ENCODE measurements around the gene YY1AP1. TPM values are rescaled to one million over a fixed set of nuclear protein-coding genes. Genes with fewer than 3 reads are reported as not detected.

YY1AP1 gene
- total and polyA plus RNA-seq, 2 experiments from 2014 or later, result 27.6 to 43.2 TPM

DNA sequence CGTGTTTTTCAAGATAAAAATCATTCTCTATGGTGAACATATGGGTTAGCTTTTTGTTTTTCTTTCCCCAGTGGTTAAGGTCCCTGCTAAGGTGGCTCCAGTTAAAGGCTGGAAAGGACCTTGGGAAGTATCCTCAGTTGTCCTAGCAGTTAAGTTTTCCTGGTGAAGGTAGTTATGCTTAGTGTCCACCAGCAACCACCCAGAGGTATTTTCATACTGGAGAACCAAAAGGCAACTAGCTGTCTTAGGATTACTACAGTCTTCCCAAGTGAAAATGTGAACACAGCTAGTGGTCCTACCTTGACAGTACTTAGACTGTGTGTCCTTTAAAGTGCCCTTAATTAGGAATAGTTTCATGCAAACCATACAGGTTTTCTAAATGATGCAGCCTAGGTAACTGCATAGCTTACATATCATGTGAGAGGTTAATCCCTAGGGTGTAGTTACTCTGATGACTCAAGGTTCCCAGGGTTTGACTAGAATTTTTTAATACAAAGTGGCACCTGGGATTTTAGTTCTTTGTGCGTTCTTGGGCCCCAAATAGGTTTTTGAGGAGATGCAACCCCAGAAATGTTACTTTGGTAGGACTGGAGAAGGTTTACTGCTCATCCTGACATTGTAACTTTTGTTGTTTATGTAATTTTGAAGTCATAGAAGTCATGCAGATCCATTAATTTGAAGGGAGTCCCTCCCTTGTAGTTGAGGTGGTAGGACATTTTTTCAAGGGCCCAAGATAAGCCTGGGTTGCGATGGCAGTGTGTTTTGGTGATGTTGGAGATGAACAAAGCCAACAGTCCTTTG lies 36.5 kb downstream of the YY1AP1 start:
- H2AFZ ChIP-seq, result no peak overlapping the region
- H3K4me3 ChIP-seq, result no peak overlapping the region
- peak overlapping the region; percentile 35 for H3K27ac ChIP-seq
- no peak overlapping the region for H3K4me2 ChIP-seq
- H3K9me3 ChIP-seq (ENCODE audit: low read depth), result no peaks in the 10 kb centered on the region
- WGBS (ENCODE audit: low lambda C conversion rate, missing lambda C conversion rate), result 77% methylated on average over 3 of the region's 3 CpGs
- no peaks in the 10 kb centered on the region for H3K27me3 ChIP-seq
- no peaks in the 10 kb centered on the region for H4K20me1 ChIP-seq (ENCODE audit: insufficient read depth, poor library complexity, severe bottlenecking)
- peaks cover 3% of the 10 kb centered on the region for H3K4me1 ChIP-seq (ENCODE audit: insufficient read depth)
- TF ChIP-seq EZH2 (IDR thresholded peaks at IDR 0.05; ENCODE audit: borderline replicate concordance) (no peak), EZH2phosphoT487 (IDR thresholded peaks at IDR 0.05; ENCODE audit: low read depth, severe bottlenecking, unreplicated experiment) (no peak)
- TF ChIP-seq, protein P1, sequence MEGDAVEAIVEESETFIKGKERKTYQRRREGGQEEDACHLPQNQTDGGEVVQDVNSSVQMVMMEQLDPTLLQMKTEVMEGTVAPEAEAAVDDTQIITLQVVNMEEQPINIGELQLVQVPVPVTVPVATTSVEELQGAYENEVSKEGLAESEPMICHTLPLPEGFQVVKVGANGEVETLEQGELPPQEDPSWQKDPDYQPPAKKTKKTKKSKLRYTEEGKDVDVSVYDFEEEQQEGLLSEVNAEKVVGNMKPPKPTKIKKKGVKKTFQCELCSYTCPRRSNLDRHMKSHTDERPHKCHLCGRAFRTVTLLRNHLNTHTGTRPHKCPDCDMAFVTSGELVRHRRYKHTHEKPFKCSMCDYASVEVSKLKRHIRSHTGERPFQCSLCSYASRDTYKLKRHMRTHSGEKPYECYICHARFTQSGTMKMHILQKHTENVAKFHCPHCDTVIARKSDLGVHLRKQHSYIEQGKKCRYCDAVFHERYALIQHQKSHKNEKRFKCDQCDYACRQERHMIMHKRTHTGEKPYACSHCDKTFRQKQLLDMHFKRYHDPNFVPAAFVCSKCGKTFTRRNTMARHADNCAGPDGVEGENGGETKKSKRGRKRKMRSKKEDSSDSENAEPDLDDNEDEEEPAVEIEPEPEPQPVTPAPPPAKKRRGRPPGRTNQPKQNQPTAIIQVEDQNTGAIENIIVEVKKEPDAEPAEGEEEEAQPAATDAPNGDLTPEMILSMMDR (IDR thresholded peaks at IDR 0.05; ENCODE audit: poor library complexity), result no peak
- no peaks in the 10 kb centered on the region for H3K9me2 ChIP-seq (replicated peaks; ENCODE audit: insufficient read depth)
- H3K79me2 ChIP-seq, result no peaks in the 10 kb centered on the region
- DNase-seq (ENCODE audit: low spot score), result no peak
- no peaks in the 10 kb centered on the region for H3K36me3 ChIP-seq (replicated peaks; ENCODE audit: insufficient read depth, low read depth)

DNA sequence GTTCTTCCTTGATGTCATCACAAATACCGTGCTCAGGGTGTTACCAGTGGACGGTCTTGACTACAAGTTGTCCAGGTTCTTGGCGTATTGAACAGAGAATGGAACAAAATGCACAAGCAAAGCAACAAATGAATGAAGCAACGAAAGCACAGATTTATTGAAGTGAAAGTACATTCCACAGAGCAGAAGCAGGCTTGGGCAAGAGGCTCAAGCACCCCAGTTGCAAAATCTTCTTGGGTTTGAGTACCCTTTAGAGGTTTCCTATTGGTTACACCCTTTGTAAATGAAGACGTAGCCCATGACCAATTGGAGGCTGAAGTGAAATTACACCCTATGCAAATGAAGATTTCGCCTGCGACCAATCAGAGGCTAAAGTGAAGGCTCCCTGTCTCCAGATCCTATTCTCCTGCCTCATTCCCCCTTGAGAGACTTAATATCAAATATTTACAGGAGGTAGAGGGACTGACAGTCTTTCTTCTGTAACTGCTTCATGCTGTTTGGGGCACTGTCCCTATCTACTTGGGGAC lies 38.3 kb downstream of the YY1AP1 start:
- WGBS (ENCODE audit: low lambda C conversion rate, missing lambda C conversion rate), result 96% methylated on average over 7 of the region's 7 CpGs
- Histone ChIP-seq H4K20me1 (ENCODE audit: insufficient read depth, poor library complexity, severe bottlenecking) (no peaks in the 10 kb centered on the region), H3K4me1 (ENCODE audit: insufficient read depth) (peaks cover 3% of the 10 kb centered on the region), H3K9me3 (ENCODE audit: low read depth) (no peaks in the 10 kb centered on the region), H3K36me3 (replicated peaks; ENCODE audit: insufficient read depth, low read depth) (no peaks in the 10 kb centered on the region), H3K4me2 (no peak overlapping the region), H3K4me3 (no peak overlapping the region), H3K27ac (no peak overlapping the region), H3K27me3 (no peaks in the 10 kb centered on the region), H3K9me2 (replicated peaks; ENCODE audit: insufficient read depth) (no peaks in the 10 kb centered on the region), H2AFZ (no peak overlapping the region), H3K79me2 (no peaks in the 10 kb centered on the region)
- TF ChIP-seq EZH2phosphoT487 (IDR thresholded peaks at IDR 0.05; ENCODE audit: low read depth, severe bottlenecking, unreplicated experiment), result no peak
- no peak for TF ChIP-seq EZH2 (IDR thresholded peaks at IDR 0.05; ENCODE audit: borderline replicate concordance)
- TF ChIP-seq, protein P1 (IDR thresholded peaks at IDR 0.05; ENCODE audit: poor library complexity), result no peak
- DNase-seq (ENCODE audit: low spot score), result no peak

DNA sequence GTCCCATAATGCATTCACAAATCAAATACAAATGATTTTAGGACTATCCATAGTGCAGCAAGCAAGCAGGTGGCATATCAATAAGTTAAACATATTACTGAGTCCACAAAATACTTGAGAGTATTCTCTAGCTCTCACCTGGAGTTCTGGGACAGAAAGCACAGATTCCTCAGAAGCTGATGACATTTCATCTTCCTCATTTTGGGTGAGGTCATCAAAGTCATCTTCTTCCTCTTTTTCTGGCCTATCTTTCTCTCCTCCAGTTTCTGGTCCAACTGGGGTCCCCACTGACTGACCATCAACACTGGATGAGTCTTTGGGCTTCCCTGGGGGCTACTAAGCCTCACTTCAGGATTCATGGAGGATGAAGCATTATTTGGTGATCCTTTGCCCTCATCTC lies 38.9 kb downstream of the YY1AP1 start:
- no peaks in the 10 kb centered on the region for H3K79me2 ChIP-seq
- H3K4me2 ChIP-seq, result no peak overlapping the region
- no peak for DNase-seq (ENCODE audit: low spot score)
- peaks cover 3% of the 10 kb centered on the region for H3K4me1 ChIP-seq (ENCODE audit: insufficient read depth)
- no peaks in the 10 kb centered on the region for H4K20me1 ChIP-seq (ENCODE audit: insufficient read depth, poor library complexity, severe bottlenecking)
- H3K27ac ChIP-seq, result no peak overlapping the region
- TF ChIP-seq EZH2 (IDR thresholded peaks at IDR 0.05; ENCODE audit: borderline replicate concordance) (no peak), EZH2phosphoT487 (IDR thresholded peaks at IDR 0.05; ENCODE audit: low read depth, severe bottlenecking, unreplicated experiment) (no peak)
- TF ChIP-seq, protein P1 (IDR thresholded peaks at IDR 0.05; ENCODE audit: poor library complexity), result no peak
- H3K9me3 ChIP-seq (ENCODE audit: low read depth), result no peaks in the 10 kb centered on the region
- H3K9me2 ChIP-seq (replicated peaks; ENCODE audit: insufficient read depth), result no peaks in the 10 kb centered on the region
- no peaks in the 10 kb centered on the region for H3K36me3 ChIP-seq (replicated peaks; ENCODE audit: insufficient read depth, low read depth)
- no peaks in the 10 kb centered on the region for H3K27me3 ChIP-seq
- H3K4me3 ChIP-seq, result no peak overlapping the region
- no peak overlapping the region for H2AFZ ChIP-seq
